WTC11 (cell line): ENCODE measurements around the gene TCAF1. TPM values are rescaled to one million over a fixed set of nuclear protein-coding genes. Genes with fewer than 3 reads are reported as not detected.

Source experiments
- ATAC-seq: fragments of 200-7000 bp; cut with Tn5 transposase; 2 replicates; pipeline ENCODE4 v1.10.0; 2021; ENCODE audit warnings: mild to moderate bottlenecking, moderate library complexity
- CTCF ChIA-PET: fragments of 300-600 bp; sonication (Branson Sonifier 250); formaldehyde crosslinking; loops from one replicate; lab custom pipeline; 2021; ENCODE audit warnings: antibody characterized with exemption; lab: Charles Lee
- POLR2A ChIA-PET: fragments of 350-600 bp; sonication (Branson Sonifier 250); formaldehyde crosslinking; loops from one replicate; lab custom pipeline; 2021; ENCODE audit warnings: antibody characterized with exemption; lab: Charles Lee
- DNase-seq: peaks from one replicate; pipeline ENCODE4 v3.0.0; 2021; ENCODE audit warnings: low spot score
- H3K27ac Mint-ChIP-seq: 2 replicates; pipeline ENCODE4 v1.8.0; 2021; ENCODE audit warnings: mixed read lengths
- H3K27me3 Mint-ChIP-seq: 2 replicates; pipeline ENCODE4 v1.8.0; 2021; ENCODE audit warnings: low read depth, mild to moderate bottlenecking, moderate library complexity, mixed read lengths
- H3K36me3 Mint-ChIP-seq: 2 replicates; pipeline ENCODE4 v1.8.0; 2021; ENCODE audit warnings: mixed read lengths
- H3K4me1 Mint-ChIP-seq: 2 replicates; pipeline ENCODE4 v1.8.0; 2022; ENCODE audit warnings: mixed read lengths
- H3K4me3 Mint-ChIP-seq: 2 replicates; pipeline ENCODE4 v1.8.0; 2021; ENCODE audit warnings: mild to moderate bottlenecking, moderate library complexity, mixed read lengths
- H3K9me3 Mint-ChIP-seq: 2 replicates; pipeline ENCODE4 v1.8.0; 2021; ENCODE audit warnings: mixed read lengths
- ARID4B ChIP-seq: sonication (generic); formaldehyde crosslinking; IDR thresholded peaks from 2 replicates; pipeline ENCODE4 v1.8.0; 2023; ENCODE audit warnings: missing genetic modification reagents, mild to moderate bottlenecking, borderline replicate concordance
- ATF1 ChIP-seq: sonication (generic); formaldehyde crosslinking; IDR thresholded peaks from 2 replicates; pipeline ENCODE4 v1.8.1; 2023; ENCODE audit warnings: mild to moderate bottlenecking, moderate library complexity, missing genetic modification reagents
- EMX1 ChIP-seq: fragments of 250-450 bp; sonication (Bioruptor Pico); IDR thresholded peaks from 2 replicates; pipeline ENCODE4 v1.8.0; 2021; ENCODE audit warnings: mild to moderate bottlenecking
- ESRRA ChIP-seq: sonication (generic); formaldehyde crosslinking; IDR thresholded peaks from 2 replicates; pipeline ENCODE4 v1.8.1; 2022; ENCODE audit warnings: mild to moderate bottlenecking, missing genetic modification reagents, borderline replicate concordance
- ETV6 ChIP-seq: sonication (generic); formaldehyde crosslinking; IDR thresholded peaks from 2 replicates; pipeline ENCODE4 v1.8.1; 2022; ENCODE audit warnings: mild to moderate bottlenecking, missing genetic modification reagents
- PRRX2 ChIP-seq: fragments of 250-450 bp; sonication (Bioruptor Pico); IDR thresholded peaks from 2 replicates; pipeline ENCODE4 v1.8.0; 2021; ENCODE audit warnings: mild to moderate bottlenecking
- SOX15 ChIP-seq: fragments of 250-450 bp; sonication (Bioruptor Pico); IDR thresholded peaks from 2 replicates; pipeline ENCODE4 v1.9.0; 2021; ENCODE audit warnings: mild to moderate bottlenecking
- ZNF232 ChIP-seq: sonication (generic); formaldehyde crosslinking; IDR thresholded peaks from 2 replicates; pipeline ENCODE4 v1.8.0; 2022; ENCODE audit warnings: mild to moderate bottlenecking, missing genetic modification reagents
- ZNF317 ChIP-seq: sonication (generic); formaldehyde crosslinking; IDR thresholded peaks from 2 replicates; pipeline ENCODE4 v1.8.1; 2023; ENCODE audit warnings: low read depth, mild to moderate bottlenecking, moderate library complexity, missing genetic modification reagents, borderline replicate concordance
- ZNF423 ChIP-seq: fragments of 250-450 bp; sonication (Bioruptor Pico); IDR thresholded peaks from 2 replicates; pipeline ENCODE4 v2.1.2; 2022; ENCODE audit warnings: mild to moderate bottlenecking, moderate library complexity
- total RNA-seq: library from RNA; stranded (reverse); gene quantifications from 3 replicates; pipeline ENCODE4 v1.2.3, GENCODE V29; 2021
- TF ChIP-seq, protein P1 (sequence below): sonication (generic); formaldehyde crosslinking; IDR thresholded peaks from 2 replicates; pipeline ENCODE4 v1.8.1; 2023; ENCODE audit warnings: mild to moderate bottlenecking, missing genetic modification reagents, borderline replicate concordance
- TF ChIP-seq, protein P2 (sequence below): sonication (generic); formaldehyde crosslinking; IDR thresholded peaks from 2 replicates; pipeline ENCODE4 v1.8.0; 2022; ENCODE audit warnings: mild to moderate bottlenecking, missing genetic modification reagents
- TF ChIP-seq, protein P3 (sequence below): sonication (generic); formaldehyde crosslinking; IDR thresholded peaks from 2 replicates; pipeline ENCODE4 v1.8.0; 2022; ENCODE audit warnings: mild to moderate bottlenecking, missing genetic modification reagents

TCAF1 gene
- total RNA-seq, 1 experiment from 2014 or later: 52.7 TPM

GRCh38 chr7:143948733-143949132, 46.8 kb upstream of the TCAF1 start (continued):
- TF ChIP-seq, protein P1, sequence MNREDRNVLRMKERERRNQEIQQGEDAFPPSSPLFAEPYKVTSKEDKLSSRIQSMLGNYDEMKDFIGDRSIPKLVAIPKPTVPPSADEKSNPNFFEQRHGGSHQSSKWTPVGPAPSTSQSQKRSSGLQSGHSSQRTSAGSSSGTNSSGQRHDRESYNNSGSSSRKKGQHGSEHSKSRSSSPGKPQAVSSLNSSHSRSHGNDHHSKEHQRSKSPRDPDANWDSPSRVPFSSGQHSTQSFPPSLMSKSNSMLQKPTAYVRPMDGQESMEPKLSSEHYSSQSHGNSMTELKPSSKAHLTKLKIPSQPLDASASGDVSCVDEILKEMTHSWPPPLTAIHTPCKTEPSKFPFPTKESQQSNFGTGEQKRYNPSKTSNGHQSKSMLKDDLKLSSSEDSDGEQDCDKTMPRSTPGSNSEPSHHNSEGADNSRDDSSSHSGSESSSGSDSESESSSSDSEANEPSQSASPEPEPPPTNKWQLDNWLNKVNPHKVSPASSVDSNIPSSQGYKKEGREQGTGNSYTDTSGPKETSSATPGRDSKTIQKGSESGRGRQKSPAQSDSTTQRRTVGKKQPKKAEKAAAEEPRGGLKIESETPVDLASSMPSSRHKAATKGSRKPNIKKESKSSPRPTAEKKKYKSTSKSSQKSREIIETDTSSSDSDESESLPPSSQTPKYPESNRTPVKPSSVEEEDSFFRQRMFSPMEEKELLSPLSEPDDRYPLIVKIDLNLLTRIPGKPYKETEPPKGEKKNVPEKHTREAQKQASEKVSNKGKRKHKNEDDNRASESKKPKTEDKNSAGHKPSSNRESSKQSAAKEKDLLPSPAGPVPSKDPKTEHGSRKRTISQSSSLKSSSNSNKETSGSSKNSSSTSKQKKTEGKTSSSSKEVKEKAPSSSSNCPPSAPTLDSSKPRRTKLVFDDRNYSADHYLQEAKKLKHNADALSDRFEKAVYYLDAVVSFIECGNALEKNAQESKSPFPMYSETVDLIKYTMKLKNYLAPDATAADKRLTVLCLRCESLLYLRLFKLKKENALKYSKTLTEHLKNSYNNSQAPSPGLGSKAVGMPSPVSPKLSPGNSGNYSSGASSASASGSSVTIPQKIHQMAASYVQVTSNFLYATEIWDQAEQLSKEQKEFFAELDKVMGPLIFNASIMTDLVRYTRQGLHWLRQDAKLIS (CRISPR knock-in tag): no peak

- no peak for DNase-seq
- ATAC-seq: no peak
- no peak overlapping the region for H3K4me3 Mint-ChIP-seq
- CTCF ChIA-PET: no interaction called here
- H3K9me3 Mint-ChIP-seq: peaks cover 15% of the 10 kb centered on the region
- peaks cover 4% of the 10 kb centered on the region; the same call in 1 of the 2 replicates for H3K36me3 Mint-ChIP-seq
- TF ChIP-seq ETV6 (CRISPR knock-in tag) (no peak), EMX1 (no peak), ZNF317 (CRISPR knock-in tag) (peak; percentile 71; the same call in 1 of the 2 replicates), PRRX2 (CRISPR knock-in tag) (no peak), SOX15 (CRISPR knock-in tag) (no peak), ARID4B (CRISPR knock-in tag) (no peak)
- TF ChIP-seq, protein P2, sequence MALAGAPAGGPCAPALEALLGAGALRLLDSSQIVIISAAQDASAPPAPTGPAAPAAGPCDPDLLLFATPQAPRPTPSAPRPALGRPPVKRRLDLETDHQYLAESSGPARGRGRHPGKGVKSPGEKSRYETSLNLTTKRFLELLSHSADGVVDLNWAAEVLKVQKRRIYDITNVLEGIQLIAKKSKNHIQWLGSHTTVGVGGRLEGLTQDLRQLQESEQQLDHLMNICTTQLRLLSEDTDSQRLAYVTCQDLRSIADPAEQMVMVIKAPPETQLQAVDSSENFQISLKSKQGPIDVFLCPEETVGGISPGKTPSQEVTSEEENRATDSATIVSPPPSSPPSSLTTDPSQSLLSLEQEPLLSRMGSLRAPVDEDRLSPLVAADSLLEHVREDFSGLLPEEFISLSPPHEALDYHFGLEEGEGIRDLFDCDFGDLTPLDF: no peak
- TF ChIP-seq, protein P1 (CRISPR knock-in tag): no peak
- H3K27me3 Mint-ChIP-seq: no peaks in the 10 kb centered on the region
- H3K27ac Mint-ChIP-seq: no peak overlapping the region
- H3K4me1 Mint-ChIP-seq: no peaks in the 10 kb centered on the region
- POLR2A ChIA-PET: no interaction called here
Measured at GRCh38 chr7:143947111-143947510, 45.1 kb upstream of the TCAF1 start.

DNA sequence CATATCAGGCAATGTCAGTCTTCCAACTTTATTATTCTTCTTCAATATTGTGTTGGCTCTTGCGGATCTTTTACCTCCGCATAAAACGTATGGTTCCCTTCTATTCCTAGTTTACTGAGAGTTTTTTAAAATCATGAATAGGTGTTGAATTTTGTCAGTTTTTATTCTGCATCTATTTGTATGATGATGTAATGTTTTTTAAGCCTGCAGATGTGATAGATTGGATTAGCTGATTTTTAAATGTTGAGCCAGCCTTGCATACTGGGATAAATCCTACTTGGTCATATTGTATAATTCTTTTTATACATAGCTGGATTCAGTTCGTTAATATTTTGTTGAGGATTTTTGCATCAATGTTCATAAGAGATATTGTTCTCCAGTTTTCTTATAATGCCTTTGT, 43.4 kb upstream of the TCAF1 start:
- CTCF ChIA-PET: no interaction called here
- H3K4me1 Mint-ChIP-seq: no peaks in the 10 kb centered on the region
- TF ChIP-seq ZNF232 (CRISPR knock-in tag): no peak
- TF ChIP-seq ZNF423 (CRISPR knock-in tag): no peak
- TF ChIP-seq, protein P3, sequence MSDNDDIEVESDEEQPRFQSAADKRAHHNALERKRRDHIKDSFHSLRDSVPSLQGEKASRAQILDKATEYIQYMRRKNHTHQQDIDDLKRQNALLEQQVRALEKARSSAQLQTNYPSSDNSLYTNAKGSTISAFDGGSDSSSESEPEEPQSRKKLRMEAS (CRISPR knock-in tag): no peak
- TF ChIP-seq ATF1: no peak
- TF ChIP-seq ESRRA: no peak
- TF ChIP-seq SOX15 (CRISPR knock-in tag): no peak
- TF ChIP-seq ARID4B (CRISPR knock-in tag): no peak

More for the DNA sequence above, 43.4 kb upstream of the TCAF1 start:
- H3K9me3 Mint-ChIP-seq: peaks cover 15% of the 10 kb centered on the region
- no peaks in the 10 kb centered on the region; the same call in 1 of the 2 replicates for H3K27me3 Mint-ChIP-seq
- H3K27ac Mint-ChIP-seq: no peak overlapping the region
- ATAC-seq (no peak), DNase-seq (no peak)
- H3K36me3 Mint-ChIP-seq: peaks cover 4% of the 10 kb centered on the region; the same call in 1 of the 2 replicates
- H3K4me3 Mint-ChIP-seq: no peak overlapping the region
- POLR2A ChIA-PET: no interaction called here
